AG08396 (cell line): Measurements from ENCODE around the gene DAPK1.

Experiments used
- DNase-seq: peaks from one replicate; pipeline ENCODE4 v3.0.0; 2012; ENCODE audit warnings: low spot score, mixed read lengths

DAPK1 gene

GRCh38 chr9:87643778-87644570 lies 146.3 kb downstream of the DAPK1 start:
- DNase-seq = no peak

DNA sequence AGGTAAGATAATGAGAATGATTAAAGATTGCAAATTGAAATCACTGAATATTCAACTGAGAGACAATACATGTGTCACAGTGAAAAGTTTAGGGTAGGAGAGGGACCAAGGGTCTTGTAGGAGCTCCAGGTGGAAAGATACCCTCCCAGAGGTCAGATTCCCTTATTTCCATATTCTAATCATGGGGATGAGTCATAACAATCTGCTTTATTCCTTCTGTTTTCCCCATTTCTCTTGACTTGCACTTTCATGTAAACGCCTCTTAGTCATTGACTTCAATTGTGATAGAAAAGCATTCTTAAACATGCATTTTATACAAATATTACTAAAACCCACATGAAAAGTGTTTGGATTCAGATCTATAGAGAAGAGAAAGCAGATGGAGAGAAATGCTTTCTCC lies 147.0 kb downstream of the DAPK1 start:
- no peak for DNase-seq

GRCh38 chr9:87646546-87646945 lies 148.9 kb downstream of the DAPK1 start:
- DNase-seq = no peak

GRCh38 chr9:87647114-87647513 lies 149.4 kb downstream of the DAPK1 start:
- DNase-seq = no peak

- DNase-seq = no peak
Measured at GRCh38 chr9:87648606-87649005, 150.9 kb downstream of the DAPK1 start.

- DNase-seq = no peak
Measured at GRCh38 chr9:87650611-87651295, 153.1 kb downstream of the DAPK1 start.

GRCh38 chr9:87651431-87651830 lies 153.8 kb downstream of the DAPK1 start:
- DNase-seq = no peak

DNA sequence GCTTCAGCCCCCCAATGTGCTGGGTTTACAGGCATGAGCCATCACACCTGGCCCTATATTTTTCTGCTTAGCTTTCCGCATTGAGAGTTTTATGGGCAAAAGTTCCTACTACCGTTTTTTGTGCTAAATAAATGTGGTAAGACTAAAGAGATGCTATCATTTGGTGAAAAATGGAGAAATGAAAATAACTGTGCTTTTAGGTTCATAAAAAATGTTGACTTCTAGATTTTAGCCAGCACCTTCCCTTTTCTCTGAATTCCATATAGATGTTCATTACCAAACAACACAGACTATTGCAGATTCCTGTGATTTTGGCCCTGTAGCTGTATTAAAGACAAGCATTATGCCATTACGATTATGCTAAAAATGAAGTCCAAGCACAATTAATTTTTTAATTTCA lies 156.3 kb downstream of the DAPK1 start:
- DNase-seq = no peak

DNA sequence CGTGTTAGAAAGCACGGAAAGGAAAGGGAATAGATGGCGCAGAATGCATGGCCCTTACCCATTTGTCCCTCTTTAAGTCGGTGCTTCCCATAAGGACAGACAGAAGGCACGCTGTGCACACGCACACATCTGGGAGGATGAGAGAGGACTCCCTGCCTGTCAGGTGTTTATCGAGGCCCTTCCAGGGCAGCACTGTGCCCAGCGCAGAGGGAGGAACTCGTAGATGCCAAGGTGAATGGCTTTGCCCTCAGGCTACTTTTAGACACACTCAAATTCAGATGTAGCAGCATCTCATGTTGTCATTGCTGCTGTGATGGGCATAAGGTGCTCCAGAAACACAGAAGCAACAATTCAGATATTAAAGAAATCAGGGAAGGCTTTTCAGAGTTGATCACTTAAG lies 158.1 kb downstream of the DAPK1 start:
- DNase-seq = no peak

DNA sequence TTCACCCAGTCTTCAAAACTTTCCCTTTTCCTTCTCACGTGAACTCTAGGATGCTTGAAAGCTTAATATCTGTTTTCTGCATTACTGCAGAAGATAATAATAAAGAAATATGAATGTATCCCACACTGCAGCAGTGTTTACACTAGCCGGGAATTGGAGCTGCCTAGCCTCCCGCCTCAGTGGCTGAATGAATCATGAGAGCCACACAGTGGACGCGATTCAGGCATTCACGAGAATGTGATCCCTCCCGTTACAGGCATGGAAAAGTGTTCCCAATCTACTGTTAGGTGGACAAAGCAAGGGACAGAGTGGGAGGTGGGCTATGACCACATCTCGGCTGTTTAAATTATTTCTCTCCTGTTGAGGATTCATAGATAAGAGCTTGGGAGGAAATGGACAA lies 158.8 kb downstream of the DAPK1 start:
- peak; percentile 60 for DNase-seq

- no peak for DNase-seq
Measured at GRCh38 chr9:87657190-87657589, 159.5 kb downstream of the DAPK1 start.

GRCh38 chr9:87657893-87658292 lies 160.2 kb downstream of the DAPK1 start:
- DNase-seq = no peak

DNA sequence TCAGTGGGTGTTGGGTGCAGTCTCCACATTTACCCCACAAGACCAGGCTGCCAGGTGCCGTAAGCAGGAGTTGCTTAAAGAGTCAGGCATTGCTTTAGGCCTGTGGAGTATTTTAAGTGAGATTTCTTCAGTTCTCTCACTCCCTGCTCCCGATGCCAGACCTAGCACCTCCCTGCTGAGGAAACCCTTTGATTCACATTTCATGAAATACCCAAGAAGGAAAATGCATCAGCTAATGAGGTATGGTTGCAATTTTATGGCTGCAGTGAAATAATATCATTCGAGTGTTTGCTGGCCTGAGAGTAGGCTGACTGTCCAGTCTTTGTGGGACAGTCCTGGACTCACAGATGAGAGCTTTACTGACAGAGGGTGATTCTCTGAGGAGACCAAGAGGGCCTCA lies 160.8 kb downstream of the DAPK1 start:
- DNase-seq = no peak

DNA sequence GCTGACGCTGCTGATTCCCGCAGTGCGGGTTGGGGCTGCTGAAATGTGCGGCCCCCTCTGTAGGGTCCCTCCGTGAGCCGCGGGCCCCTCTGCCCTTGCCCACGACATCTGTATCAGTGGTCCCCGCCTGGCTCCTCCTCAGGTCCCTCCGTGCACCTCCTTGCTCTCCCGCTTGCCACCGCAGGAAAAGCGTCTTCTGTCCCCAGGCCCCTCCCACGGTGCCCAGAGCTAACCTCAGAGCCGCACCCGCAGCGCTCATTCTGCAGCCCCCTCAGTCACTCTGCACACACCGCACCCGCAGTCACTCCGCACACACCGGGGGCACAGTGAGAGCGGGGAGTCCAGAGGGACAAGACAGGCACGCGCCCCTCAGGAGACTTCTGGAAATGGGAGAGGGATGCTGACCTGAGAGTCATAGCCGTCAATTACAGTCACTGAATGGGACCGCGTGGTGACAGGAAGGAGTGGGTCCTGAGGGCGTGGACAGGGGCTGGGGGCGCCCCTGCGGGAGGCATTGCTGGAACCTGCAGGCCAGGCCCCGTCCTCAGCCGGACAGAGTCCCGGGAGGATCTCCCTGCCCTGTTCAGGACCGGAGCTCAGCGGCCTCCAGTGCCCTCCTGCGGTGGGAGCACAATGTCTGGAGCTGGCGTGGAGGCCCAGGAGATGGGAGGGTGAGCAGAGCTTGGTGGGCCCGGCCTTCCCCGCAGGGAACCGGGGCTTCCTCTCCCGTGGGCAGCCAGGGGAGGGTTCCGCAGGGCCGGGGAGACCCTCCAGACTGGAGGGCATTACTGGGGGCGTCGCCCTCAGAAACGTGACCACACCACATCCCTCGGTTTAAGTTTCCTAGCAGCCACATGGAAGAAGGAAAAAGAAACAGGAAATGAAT lies 162.1 kb downstream of the DAPK1 start:
- no peak for DNase-seq

DNA sequence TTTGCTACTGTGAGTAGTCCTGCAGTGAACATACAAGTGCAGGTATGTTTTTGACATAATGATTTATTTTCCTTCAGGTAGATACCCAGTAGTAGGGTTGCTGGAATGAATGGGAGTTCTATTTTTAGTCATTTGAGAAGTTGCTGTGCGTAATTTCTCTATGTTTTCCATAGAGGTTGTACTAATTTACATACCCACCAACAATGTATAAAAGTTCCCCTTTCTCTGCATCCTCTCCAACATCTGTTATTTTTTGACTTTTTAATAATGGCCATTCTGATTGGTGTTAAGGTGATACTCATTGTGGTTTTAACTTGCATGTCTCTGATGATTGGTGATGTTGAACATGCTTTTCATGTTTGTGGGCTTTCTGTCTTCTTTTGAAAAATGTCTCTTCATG lies 163.6 kb downstream of the DAPK1 start:
- no peak for DNase-seq

- DNase-seq = peak; percentile 75
Measured at GRCh38 chr9:87662808-87663528, 165.3 kb downstream of the DAPK1 start.

- DNase-seq = no peak
Measured at GRCh38 chr9:87663556-87663955, 165.9 kb downstream of the DAPK1 start.

GRCh38 chr9:87664153-87665060 lies 166.7 kb downstream of the DAPK1 start:
- no peak for DNase-seq

GRCh38 chr9:87665505-87665904 lies 167.8 kb downstream of the DAPK1 start:
- no peak for DNase-seq

GRCh38 chr9:87667164-87667738 lies 169.6 kb downstream of the DAPK1 start:
- DNase-seq = no peak

DNA sequence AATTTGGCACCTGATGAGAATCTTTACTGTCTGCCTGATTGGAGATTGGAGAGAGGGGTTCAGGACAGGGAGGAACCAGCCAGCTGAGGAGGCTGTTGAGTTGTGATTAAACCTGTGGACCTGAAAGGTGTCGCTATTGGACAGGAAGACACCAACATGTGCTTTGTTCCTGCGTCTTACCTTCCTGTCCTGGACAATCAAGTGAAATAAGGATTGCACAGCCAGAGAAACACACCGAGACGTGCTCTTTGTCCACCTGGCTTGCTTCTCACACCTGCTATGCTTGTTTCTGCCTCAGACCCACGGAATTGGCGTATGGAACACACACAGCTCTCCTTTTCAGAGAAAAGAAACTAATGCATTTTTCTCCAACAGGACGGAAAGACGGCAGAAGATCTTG lies 170.6 kb downstream of the DAPK1 start:
- DNase-seq = no peak
